HG03558 (cell line): ENCODE measurements around the gene RAI14.

Source experiments
- ATAC-seq: cut with Tn5 transposase; IDR thresholded peaks from one replicate; pipeline ENCODE4 v1.9.1; 2021; ENCODE audit warnings: moderate number of reproducible peaks; ENCODE audit not compliant: unreplicated experiment; ENCODE audit errors: extremely low read depth

Gene RAI14

GRCh38 chr5:34639852-34640626 is 16.1 kb upstream of the RAI14 start:
- ATAC-seq = no peak

DNA sequence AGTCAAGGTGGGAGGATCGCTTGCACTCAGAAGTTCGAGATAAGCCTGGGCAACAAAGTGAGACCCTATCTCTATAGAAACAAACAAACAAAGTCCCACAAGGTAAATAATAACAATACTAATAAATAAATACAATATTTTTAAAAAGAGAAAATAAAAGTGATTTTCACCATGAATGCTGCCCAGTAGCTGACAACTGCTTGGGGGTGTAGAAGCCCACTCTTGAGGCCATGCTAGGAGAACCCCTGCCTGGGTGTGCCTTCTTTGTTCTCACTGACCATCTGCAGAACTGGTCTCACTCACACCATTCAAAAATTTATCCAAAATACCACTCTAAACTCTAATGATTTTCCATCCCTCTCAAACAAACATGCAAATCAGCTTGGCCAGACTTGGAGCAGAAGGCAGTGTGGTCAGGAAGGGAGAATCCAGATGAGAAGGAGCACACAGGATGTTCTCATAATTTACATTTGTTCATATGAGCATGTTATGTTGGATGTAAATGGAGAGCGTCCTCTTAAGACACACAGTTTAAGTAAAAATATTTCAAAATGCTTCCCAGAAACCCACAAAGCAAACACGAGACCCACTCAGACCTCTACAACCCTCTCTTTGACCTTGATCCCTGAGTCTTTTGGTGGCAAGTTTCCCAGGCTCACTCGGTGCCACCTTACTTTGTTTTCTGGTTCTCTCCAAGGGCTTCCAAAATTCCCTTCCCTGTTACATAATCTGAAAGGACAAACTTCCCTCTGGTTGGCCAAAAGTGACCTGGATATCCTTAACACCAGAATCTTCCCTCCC is 7.9 kb upstream of the RAI14 start:
- no peak for ATAC-seq

- no peak for ATAC-seq
Measured at GRCh38 chr5:34648840-34649158, 7.3 kb upstream of the RAI14 start.

- ATAC-seq = no peak
Measured at GRCh38 chr5:34651791-34652190, 4.3 kb upstream of the RAI14 start.

DNA sequence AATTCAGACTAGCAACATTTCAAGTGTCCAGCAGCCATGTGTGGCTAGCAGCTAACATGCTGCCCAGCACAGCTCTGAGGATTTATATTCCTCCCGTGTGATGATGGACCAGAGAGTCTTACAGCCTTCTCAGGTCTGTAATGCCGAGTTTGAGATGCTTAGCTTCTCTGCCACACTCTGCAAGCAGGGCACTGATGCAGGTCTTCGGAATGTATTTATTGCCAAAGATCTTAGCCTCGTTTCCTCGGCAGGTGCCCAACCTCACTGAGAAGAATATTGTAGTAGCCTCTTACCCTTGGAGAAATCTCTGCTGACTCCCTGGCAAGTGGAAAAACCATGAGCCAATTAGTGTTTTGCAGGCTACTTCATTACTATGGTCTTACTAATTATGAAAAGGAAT is 3.7 kb upstream of the RAI14 start:
- no peak for ATAC-seq

- ATAC-seq = no peak
Measured at GRCh38 chr5:34652914-34653313, 3.2 kb upstream of the RAI14 start.

- ATAC-seq = no peak
Measured at GRCh38 chr5:34653708-34654107, 2.4 kb upstream of the RAI14 start.

DNA sequence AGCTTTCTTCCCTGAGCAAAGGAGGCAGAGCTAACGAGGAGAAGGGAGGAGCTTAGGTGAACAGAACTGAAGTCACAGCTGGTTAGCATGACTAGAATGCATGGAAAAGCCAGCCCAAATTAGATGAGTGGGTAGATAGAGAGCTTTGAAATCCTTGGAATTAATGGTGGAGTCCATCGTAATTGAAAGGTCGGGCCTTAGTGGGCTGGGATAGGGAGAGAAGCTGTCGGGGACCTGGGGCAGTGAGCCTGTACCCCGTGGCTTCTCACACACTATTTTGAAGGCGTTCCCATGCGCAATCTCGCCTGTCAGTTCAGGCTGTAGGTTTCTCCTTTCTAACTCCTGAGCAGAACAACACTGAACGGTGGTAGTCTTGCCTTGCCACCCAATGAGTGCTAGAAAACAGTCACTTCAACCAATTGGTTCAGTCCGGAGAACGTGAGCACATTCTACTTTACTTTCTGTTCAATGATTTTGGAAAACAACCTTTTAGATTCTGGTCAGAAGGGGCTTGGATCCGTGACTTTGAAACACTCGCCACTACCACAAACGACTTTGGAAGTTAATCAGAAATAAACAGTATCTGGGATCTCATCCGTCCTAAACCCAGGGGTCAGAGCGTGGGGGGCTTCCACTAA is 655 bp upstream of the RAI14 start:
- ATAC-seq = no peak

GRCh38 chr5:34656700-34657273 is 659 bp downstream of the RAI14 start:
- no peak for ATAC-seq

DNA sequence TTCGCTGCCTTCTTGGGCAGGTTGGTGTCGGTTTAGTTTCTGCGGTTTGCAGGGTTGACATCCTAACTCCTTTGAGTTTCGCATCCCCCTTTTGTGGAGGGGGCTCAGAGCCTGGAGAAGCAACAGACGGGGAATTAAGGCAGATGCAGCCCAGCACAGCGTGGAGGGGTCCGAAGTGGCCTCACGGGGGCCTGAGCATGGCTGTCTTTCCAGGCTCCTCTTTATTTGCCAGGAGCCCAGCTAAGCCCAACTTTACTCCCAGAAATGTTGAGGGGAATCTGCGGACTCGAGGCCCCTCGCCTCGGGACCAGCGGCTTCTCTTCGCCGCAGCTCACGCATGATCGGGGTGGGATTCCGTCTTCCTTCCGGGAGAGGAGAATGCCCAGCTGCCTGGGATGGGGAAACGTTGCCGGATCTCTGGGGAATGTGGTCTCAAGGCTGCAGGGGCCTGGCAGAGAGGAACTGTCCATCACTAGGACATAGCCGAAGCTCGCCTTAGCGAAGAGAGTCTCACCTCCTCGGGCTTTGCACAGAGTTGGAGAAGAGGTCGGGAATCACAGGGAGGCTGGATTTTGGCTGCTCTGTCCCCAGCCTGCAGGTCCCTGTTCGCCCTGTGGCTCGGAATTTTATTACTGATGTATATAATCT is 1.3 kb downstream of the RAI14 start:
- ATAC-seq = no peak

DNA sequence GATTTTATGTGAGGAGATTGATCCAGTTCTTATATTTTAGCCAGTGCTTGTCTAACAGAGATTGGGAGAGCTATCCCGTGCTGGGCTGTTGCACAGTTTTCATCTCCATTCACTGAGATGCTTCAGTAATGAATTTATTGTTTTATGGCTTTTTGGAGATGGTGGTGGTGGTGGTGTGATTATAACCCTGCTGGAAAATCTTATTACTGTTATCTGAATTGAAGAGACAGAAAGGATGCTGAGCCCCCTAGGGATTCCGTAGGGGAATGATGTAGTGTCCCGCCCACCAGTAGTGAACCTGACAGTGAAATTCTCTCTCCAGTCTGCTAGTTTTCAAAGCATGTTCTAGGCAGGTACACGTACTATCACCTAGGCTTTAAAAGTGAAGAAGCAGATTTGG is 1.9 kb downstream of the RAI14 start:
- no peak for ATAC-seq

DNA sequence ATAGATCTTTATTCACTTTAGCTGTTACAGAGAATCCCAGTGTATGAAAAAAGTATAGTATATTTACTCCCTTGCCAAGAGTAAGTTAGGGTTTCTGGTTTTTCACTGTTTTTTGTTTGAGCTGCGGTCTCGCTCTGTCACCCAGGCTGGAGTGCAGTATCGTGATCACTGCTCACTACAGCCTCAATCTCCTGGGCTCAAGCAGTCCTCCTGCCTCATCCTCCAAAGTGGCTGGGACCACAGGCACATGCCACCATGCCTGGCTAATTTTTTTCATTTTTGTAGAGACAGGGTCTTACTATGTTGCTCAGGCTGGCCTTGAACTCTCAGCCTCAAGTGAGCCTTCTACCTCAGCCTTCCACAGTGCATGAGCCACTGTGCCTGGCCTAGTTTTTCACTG is 3.0 kb downstream of the RAI14 start:
- ATAC-seq = no peak

- ATAC-seq = no peak
Measured at GRCh38 chr5:34660444-34660843, 4.3 kb downstream of the RAI14 start.

- ATAC-seq = no peak
Measured at GRCh38 chr5:34663771-34664496, 7.8 kb downstream of the RAI14 start.

DNA sequence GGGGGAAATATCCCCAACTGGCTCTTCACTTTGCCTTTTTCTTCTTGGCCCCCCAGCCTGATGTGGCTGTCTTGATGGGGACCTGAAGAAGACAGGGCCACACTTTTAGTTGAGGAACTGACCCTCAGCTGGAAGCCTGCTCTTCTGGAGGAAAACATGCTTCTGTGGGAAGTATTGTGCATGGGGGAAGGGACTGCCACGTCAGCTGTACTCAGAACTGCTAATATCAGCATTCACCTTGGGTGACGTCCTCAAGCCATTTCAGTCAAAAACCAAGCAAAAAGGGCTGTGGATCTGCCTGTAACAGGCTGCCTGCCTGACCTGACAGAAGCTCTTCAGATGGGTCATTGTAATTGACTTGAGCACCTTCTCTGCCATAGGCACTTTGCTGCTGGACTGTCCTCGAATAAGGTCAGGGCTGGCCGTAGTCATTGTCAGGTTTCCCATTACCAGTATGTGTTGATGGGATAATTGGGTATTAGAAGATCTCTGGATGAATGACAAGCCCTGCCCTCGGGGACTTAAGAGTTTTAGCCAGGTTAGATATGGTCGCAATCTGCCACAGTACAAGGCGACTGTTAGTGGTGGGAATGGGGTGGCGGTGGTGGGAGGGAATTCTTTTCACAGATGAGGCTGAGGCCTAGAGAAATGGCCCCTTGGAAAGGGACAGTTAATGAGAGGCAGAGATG is 10.4 kb downstream of the RAI14 start:
- no peak for ATAC-seq

- ATAC-seq = no peak
Measured at GRCh38 chr5:34667705-34668104, 11.6 kb downstream of the RAI14 start.

GRCh38 chr5:34669931-34670516 is 13.9 kb downstream of the RAI14 start:
- no peak for ATAC-seq

DNA sequence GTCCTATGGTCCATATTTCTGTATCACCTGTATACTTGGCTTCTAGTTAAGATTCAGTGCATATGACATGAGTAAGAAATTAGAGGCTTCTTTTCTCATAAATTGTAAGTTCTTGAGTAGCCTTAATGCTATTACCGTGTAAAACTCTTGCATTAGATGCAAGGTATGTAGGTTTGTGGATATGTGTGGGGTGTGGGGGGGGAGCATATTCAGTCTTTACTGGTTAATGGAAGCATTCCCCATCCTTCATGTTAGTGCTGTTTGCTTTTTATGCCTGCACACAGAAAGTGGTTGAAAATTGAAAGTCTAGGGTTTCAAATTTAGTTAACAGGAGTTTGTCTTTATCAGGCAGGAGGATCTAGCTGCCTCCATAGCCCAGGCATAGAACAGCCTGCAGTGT is 16.1 kb downstream of the RAI14 start:
- no peak for ATAC-seq
